ENCODE measurements around the gene CMTR2. TPM values are rescaled to one million over a fixed set of nuclear protein-coding genes. Genes with fewer than 3 reads are reported as not detected.
"Not testable (repeated sequence)": the region's sequence is repeated elsewhere in the genome, so short reads cannot be mapped to it uniquely, and the experiment has no call there.

CMTR2 gene, protein sequence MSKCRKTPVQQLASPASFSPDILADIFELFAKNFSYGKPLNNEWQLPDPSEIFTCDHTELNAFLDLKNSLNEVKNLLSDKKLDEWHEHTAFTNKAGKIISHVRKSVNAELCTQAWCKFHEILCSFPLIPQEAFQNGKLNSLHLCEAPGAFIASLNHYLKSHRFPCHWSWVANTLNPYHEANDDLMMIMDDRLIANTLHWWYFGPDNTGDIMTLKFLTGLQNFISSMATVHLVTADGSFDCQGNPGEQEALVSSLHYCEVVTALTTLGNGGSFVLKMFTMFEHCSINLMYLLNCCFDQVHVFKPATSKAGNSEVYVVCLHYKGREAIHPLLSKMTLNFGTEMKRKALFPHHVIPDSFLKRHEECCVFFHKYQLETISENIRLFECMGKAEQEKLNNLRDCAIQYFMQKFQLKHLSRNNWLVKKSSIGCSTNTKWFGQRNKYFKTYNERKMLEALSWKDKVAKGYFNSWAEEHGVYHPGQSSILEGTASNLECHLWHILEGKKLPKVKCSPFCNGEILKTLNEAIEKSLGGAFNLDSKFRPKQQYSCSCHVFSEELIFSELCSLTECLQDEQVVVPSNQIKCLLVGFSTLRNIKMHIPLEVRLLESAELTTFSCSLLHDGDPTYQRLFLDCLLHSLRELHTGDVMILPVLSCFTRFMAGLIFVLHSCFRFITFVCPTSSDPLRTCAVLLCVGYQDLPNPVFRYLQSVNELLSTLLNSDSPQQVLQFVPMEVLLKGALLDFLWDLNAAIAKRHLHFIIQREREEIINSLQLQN
- 50.4 TPM for total RNA-seq

- DNase-seq = peak; percentile 88
Measured at GRCh38 chr16:71288890-71289731, at the start of gene CMTR2. Gene CMTR2 (minus strand): TSS chr16:71289402. CDS start chr16:71285920, 3,482 bp downstream.

- no peak for DNase-seq
Measured at GRCh38 chr16:71338632-71339031, 49.4 kb upstream of the CMTR2 start.

DNA sequence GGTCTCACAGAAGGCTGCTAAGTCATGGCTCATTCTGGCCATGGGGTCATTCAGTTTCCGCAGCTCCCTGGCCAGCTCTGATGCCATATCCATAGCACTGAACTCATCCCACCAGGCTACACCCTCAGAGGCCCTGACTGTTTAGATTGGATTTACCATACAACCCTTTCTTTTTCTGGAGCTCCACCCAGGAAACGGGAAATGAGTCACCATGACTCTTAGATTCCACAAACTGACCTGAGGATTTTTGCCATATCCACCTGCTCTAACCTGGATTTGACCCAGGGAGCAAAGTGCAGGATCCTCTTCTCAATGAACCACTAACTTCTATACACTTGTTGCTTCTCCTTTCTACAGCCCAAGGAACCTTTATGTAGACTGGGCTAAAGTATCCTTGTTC lies 49.0 kb upstream of the CMTR2 start:
- no peak for DNase-seq

GRCh38 chr16:71337631-71338030 lies 48.4 kb upstream of the CMTR2 start:
- DNase-seq = no peak

- no peak for DNase-seq
Measured at GRCh38 chr16:71328151-71328550, 38.9 kb upstream of the CMTR2 start.

GRCh38 chr16:71327720-71328119 lies 38.5 kb upstream of the CMTR2 start:
- no peak for DNase-seq

DNA sequence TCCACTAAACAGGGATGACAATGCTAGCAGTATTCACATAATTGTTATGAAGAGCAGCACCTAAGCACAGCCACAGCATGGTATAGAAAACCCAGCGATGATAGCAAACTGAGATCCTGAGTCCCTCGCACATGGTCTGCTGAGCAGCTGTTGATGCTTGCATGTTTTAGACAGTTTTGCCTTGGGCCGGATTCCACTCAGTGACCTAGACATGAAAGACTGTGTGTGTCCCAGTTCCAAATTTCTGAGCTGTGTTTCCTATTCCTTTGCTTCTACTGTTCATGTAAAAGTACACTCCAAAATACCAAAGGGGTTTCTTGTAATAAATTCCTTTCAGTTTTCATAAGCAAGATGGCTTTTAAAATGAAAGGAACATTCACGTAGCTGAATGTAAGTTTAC lies 30.8 kb upstream of the CMTR2 start:
- no peak for DNase-seq

DNA sequence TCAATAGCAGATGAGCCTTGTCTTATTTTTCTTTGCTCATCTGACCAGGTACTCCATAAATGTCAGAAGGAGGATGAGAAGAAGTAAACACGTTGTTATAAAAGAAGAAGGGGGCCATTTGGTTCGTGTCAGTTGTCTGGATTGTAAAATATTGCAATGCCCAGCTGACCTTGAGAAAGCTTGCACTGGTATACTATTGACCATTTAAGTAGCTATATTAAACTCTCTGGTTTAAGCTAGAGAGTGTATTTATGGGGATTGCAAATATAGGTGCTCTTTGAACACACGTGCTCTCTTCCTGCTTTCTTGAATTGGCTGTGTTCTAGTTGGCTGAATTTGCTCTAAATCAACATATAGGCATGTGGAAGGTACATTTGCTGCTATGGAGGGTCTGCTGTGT lies 26.1 kb upstream of the CMTR2 start:
- DNase-seq = no peak

- not testable (repeated sequence) for DNase-seq
Measured at GRCh38 chr16:71313591-71313990, 24.4 kb upstream of the CMTR2 start.

DNA sequence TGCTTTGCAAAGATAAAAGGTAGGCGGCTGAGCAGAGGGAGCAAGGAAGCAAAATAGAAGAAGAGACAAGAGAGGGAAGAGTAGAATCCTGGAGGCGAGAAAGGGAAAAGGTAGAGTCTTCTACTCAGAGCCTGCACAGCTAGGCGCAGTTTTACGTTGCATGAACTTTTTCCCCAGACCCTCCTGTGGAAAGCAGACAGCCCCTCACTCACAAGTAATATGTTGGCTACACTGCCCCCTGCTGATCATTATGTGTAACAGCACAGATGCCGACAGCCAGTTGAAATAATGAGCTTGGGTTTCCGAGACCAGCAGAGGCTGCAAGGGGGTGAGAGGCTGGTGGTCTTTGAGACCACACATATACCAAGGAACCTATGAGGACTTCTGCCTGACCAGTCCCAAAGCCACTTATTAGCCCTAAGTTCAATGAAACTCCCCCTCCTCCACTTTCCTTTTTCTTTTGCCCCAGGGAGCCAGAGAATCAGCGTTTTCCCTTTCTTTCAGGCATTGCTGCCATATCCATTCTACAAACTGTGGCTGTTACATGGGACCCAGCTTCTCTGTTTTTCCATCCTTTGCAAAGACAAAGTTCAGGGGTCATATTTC lies 22.5 kb upstream of the CMTR2 start:
- no peak for DNase-seq

DNA sequence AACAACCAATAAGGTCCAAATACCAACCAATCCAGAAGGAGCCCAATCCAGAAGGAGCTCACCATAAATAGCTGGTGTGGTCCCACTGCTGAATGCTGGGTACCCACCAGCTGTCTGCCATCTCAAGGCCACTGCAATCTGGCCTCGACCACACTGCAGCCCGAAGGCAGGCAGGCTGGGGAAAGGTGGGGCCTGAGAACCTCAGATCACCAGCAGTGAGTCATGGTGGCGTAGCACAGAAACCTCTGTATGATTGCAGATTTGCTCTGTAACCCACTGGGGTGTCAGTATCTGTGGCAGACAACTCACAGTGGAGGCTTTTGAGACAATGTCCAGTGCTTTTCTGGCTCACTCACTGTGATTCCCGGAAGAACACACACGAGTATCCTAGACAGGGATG lies 14.7 kb upstream of the CMTR2 start:
- DNase-seq = no peak

- no peak for DNase-seq
Measured at GRCh38 chr16:71297341-71297634, 8.1 kb upstream of the CMTR2 start.

DNA sequence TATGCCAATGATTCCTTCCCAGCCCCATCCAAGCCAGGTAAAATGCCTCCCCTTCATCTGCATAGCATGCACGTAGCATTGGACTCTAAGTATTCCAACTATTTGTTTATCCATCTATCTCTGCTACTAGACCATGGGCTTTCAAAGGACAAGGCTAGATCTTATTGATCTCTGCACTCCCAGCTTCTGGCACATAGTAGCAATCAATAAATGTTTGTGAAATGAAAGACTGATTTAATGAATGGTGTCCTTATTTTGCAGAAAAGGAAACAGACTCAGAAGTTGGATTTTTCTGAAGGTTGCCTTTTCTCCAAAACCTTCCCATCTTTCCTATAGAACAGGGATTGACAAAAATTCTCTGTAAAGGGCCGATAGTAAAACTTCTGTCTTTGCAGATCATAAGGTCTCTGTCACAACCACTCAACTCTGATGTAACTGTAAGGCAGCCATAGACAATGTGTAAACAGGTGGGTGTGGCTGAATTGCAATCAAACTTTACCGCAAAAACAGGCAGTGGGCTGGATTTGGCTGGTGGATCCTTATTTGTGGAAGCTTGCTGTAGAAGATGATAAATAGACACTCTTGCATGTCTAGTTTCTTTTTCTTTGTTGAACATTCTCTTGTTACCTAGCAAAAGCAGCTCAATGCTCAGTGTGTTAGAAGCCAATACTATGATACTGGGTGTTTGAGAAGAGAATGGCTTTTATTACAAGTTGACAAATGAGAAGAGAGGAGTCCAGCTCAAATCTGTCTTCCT lies 7.6 kb upstream of the CMTR2 start:
- DNase-seq = no peak

- DNase-seq = no peak
Measured at GRCh38 chr16:71295950-71296349, 6.7 kb upstream of the CMTR2 start.

GRCh38 chr16:71293919-71294318 lies 4.7 kb upstream of the CMTR2 start:
- no peak for DNase-seq

- DNase-seq = not testable (repeated sequence)
Measured at GRCh38 chr16:71292095-71292494, 2.9 kb upstream of the CMTR2 start.

DNA sequence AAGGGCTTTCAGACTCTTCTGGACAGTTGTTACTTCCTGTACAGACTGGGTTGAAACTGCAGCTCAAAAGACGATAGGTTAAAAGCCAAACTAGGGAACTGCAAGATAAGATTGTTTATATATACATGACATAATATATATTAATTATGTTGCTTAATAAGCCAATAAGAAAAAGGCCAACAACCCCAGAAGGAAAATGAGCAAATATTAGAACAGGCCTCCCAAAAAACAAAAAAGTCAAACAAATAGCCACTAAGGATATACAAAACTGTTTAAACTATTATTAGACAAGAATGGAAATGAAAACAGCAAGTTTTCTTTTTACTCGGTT lies 495 bp upstream of the CMTR2 start:
- DNase-seq = no peak

GRCh38 chr16:71288570-71288889 lies 672 bp downstream of the CMTR2 start:
- DNase-seq = no peak

DNA sequence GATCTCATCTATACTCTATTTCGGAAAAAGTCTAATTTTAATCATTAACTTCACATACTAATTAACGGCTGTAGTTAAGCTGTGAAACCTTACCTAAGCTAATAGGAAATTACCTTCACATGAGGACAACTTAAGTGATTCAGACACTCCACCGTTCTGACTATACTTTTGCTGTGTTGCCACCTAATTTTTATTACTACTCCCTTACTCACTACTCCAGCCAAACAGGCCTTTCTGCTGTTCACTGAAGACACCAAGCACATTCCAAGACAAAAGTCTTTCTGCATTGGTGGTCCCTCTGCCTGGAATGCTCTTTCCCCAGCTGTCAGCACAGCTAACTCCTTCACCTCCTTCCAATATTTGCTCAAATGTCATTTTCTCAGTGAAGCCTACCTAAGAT lies 1.3 kb downstream of the CMTR2 start:
- DNase-seq = no peak

DNA sequence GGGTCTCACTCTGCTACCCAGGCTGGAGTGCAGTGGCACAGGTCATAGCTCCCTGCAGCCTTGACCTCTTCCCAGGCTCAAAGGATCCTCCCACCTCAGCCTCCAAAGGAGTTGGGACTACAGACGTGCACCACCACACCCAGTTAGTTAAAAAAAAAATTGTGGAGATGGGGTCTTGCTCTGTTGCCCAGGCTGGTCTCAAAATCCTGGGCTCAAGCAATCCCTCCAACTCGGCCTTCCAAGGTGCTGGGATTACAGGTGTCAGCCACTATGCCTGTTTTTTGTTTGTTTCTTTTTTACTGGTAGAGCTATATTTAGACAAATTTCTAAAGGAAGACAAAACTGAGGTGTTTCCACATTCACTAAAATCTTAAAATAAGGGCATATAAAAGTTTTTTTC lies 1.7 kb downstream of the CMTR2 start:
- no peak for DNase-seq

GRCh38 chr16:71283612-71284011 lies 5.6 kb downstream of the CMTR2 start:
- no peak for DNase-seq

DNA sequence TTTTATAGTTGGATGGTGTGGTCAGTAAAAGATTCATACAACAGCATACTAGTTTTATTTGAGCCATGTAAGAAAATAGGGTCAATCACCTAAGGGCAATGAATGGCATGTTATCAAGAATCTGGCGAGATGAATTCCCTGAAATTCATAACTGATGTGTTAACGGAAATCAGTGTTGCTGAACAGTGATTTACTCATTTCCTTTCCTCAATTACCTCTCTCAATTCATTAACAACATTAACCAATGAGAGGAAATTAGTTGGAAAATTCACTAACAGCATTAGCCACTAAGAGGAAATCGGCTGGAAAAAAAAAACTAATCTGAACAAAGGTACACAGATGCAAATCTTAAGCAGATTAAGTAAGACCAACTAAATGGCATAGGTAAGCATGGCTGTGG lies 6.3 kb downstream of the CMTR2 start:
- no peak for DNase-seq

Data from occipital lobe (tissue), 2 donors.